ENCODE data around the gene USP54. TPM values are rescaled to one million over a fixed set of nuclear protein-coding genes. Genes with fewer than 3 reads are reported as not detected.

The USP54 gene
- total RNA-seq, 1 donor from 2014 or later: 13.7 TPM

DNA sequence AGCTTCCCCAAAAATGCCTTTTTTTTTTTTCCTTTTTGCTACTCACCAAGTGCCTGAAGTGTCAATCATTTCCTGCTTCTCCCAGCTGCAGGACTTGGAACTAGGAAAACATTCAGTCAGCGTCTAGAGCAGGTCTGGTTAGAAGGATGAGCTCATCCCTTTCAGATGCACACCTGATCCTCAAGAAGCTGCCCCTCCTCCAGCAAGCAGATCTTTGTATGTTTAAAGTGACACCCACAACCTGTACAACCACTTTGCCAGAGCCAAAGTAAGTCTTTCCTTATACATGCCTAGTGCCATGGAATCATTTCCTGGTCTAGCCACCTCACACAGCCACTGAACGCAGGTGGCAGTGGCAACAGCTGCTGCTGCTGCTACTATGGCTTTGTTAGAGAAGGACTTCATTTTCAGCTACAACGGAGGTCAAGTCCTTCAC is 10.4 kb upstream of the USP54 start:
- H3K4me3 ChIP-seq (ENCODE audit: low read depth, low read length): no peak overlapping the region
- TF ChIP-seq, protein P1, sequence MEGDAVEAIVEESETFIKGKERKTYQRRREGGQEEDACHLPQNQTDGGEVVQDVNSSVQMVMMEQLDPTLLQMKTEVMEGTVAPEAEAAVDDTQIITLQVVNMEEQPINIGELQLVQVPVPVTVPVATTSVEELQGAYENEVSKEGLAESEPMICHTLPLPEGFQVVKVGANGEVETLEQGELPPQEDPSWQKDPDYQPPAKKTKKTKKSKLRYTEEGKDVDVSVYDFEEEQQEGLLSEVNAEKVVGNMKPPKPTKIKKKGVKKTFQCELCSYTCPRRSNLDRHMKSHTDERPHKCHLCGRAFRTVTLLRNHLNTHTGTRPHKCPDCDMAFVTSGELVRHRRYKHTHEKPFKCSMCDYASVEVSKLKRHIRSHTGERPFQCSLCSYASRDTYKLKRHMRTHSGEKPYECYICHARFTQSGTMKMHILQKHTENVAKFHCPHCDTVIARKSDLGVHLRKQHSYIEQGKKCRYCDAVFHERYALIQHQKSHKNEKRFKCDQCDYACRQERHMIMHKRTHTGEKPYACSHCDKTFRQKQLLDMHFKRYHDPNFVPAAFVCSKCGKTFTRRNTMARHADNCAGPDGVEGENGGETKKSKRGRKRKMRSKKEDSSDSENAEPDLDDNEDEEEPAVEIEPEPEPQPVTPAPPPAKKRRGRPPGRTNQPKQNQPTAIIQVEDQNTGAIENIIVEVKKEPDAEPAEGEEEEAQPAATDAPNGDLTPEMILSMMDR (conservative IDR thresholded peaks at IDR 0.05; ENCODE audit: low read depth, low read length): no peak
- DNase-seq (ENCODE audit: low read depth): no peak

DNA sequence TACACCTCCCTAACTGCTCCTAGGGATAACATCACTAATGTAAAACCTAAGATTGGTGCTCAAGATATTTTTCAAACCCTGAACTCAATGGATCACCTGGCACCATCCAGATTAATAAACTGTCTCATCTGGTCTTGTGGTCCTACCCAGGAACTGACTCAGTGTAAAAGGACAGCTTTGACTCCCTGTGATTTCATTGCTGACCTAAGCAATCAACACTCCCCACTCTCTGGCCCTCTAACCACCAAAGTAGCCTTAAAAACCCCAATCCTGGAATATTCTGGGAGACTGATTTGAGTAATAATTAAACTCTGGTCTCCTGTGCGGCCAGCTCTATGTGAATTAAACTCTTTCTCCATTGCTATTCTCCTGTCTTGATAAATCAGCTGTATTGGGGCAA is 6.2 kb upstream of the USP54 start:
- no peak for DNase-seq (ENCODE audit: low read depth)
- TF ChIP-seq, protein P1 (conservative IDR thresholded peaks at IDR 0.05; ENCODE audit: low read depth, low read length): no peak
- H3K4me3 ChIP-seq (ENCODE audit: low read depth, low read length): no peak overlapping the region

DNA sequence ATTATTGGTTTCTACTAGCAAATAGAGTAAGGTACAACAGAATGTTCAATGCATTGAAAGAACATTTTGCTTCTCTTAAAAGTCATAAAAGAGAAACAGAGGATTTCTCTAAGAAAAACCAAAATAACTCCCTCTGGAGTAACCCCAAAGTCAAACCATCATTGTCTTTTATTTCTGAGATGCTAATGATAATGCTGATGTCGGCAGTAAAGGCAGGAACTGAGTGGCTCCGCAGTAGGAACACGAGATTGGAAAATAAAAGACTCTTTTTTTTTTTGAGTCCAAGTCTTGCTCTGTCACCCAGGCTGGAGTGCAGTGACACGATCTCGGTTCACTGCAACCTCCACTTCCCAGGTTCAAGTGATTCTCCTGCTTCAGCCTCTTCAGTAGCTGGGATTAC is 2.7 kb upstream of the USP54 start:
- TF ChIP-seq, protein P1 (conservative IDR thresholded peaks at IDR 0.05; ENCODE audit: low read depth, low read length): no peak

DNA sequence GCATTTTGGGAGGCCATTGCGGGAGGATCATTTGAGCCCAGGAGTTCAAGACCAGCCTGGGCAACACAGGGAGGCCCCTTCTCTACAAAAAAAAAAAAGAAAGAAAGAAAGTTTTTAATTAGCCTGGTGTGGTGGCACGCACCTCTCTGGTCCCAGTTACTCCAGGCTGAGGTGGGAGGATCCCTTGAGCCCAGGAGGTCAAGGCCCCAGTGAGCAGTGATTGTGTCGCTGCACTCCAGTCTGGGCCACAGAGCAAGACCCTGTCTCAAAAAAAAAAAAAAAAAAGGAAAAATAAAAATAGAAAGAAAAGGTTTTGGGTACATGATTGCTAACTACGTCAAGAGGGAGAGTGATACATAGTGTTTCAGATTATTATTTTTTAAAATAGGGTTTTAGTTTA is 2.0 kb upstream of the USP54 start:
- DNase-seq (ENCODE audit: low read depth): no peak
- no peak overlapping the region for H3K4me3 ChIP-seq (ENCODE audit: low read depth, low read length)
- TF ChIP-seq, protein P1 (conservative IDR thresholded peaks at IDR 0.05; ENCODE audit: low read depth, low read length): no peak

More for the DNA sequence above, 2.7 kb upstream of the USP54 start:
- H3K4me3 ChIP-seq (ENCODE audit: low read depth, low read length): no peak overlapping the region
- no peak for DNase-seq (ENCODE audit: low read depth)

DNA sequence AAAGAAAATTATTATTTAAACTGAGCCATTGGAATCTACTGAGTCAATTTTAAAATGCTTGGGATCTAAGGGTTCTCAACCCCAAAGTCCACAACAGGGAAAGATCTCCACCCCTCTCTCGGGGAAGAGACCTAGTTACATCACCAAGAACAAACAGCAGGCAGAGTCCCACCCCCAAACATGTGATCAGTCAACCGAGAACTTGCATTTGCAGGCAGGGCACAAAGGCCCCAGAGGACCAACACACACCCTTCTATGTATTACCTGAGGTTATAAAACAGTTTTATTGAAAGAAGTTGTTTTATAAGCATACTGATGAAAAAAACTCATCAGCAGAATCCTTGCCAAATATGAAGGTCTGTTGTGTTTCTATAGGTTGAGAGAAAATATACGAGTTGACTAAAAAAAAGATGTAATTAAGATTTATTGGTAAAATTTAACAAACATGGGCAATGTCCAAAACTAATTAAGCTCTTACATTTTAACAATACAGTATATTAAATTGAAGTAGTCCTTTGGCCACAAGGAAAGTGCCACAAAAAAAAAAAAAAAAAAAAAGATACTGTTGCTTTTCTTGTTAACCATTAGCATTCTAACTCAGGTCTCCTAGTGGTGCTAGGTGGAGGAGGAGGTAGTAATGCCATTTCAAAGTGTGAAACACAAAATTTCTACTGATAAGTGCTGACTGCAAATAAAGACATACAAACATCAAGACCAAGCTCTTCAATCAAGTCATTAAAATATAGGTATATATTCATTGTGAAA is 975 bp upstream of the USP54 start:
- DNase-seq (ENCODE audit: low read depth): no peak
- TF ChIP-seq, protein P1 (conservative IDR thresholded peaks at IDR 0.05; ENCODE audit: low read depth, low read length): peak; percentile 28
- peak overlapping the region; percentile 24 for H3K4me3 ChIP-seq (ENCODE audit: low read depth, low read length)

DNA sequence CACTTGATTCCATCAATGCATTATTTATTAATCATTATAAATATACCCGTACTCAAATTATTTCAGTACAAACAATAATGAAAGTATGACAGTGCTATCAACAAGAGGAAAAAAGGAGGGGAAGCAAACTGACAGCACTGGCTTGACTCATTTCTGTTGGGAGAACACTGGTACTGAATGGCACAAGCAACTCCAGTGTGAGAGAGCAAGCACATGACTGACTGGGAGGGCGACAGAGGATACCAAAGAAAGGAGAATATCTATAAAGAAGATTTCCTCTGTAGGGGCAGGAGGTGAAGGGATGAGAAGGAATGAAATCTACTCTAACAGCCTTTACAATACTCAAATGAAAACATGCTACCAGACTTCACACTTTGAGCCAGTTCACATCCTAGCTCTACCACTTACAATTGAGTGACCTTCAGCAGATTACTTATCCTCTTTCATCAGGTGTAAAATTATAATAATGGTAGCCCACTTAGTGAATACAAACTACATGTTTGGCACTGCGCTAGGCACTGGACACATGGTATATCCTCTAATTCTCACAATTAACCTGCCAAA is 1.5 kb downstream of the USP54 start:
- no peak for DNase-seq (ENCODE audit: low read depth)
- H3K4me3 ChIP-seq (ENCODE audit: low read depth, low read length): peak overlapping the region; percentile 24
- TF ChIP-seq, protein P1 (conservative IDR thresholded peaks at IDR 0.05; ENCODE audit: low read depth, low read length): no peak
